Endothelial cell of umbilical vein (primary cell): ENCODE measurements around the gene GNE. TPM values are rescaled to one million over a fixed set of nuclear protein-coding genes. Genes with fewer than 3 reads are reported as not detected.

Source experiments
- BruUV-seq: library from RNA; stranded (reverse); fragments of 400-500 nt; replicated peaks from 2 replicates; lab custom pipeline; 2021; lab: Mats Ljungman, UMichigan
- CTCF ChIA-PET: fragments of 300-600, 350-600 bp; sonication (Branson Sonifier 250); formaldehyde crosslinking; loops from one replicate; lab custom pipeline; 2021; ENCODE audit warnings: antibody characterized with exemption, inconsistent platforms; lab: Charles Lee
- POLR2A ChIA-PET: fragments of 300-600, 350-600 bp; sonication (Branson Sonifier 250); formaldehyde crosslinking; loops from one replicate; lab custom pipeline; 2021; ENCODE audit warnings: antibody characterized with exemption, inconsistent platforms; lab: Charles Lee
- DNase-seq: peaks from one replicate; pipeline ENCODE4 v3.0.0-alpha.2; 2011; ENCODE audit warnings: low read depth, low spot score
- FAIRE-seq: peaks from 2 replicates; lab custom pipeline; 2011; peaks lifted over from hg19 to GRCh38; lab: Jason Lieb, UNC
- H2AFZ ChIP-seq: 2 replicates; pipeline ENCODE4 v1.6.0; 2012; ENCODE audit warnings: low read depth, low read length, control low read depth, inconsistent platforms
- H3K27ac ChIP-seq: 2 replicates; pipeline ENCODE4 v1.5.1; 2011; ENCODE audit warnings: low read depth, mild to moderate bottlenecking, control low read depth, low read length, moderate library complexity; ENCODE audit not compliant: insufficient read depth
- H3K27me3 ChIP-seq, 2 experiments: 2 replicates each; pipeline versions ENCODE4 v1.6.0 to v1.6.1; 2011; ENCODE audit warnings: low read length in 2 of 2, mixed read lengths in 1 of 2; ENCODE audit not compliant: control insufficient read depth in 2 of 2, insufficient read depth in 2 of 2
- H3K36me3 ChIP-seq, 2 experiments: 2 replicates in 1 of 2; 3 replicates in 1 of 2; pipeline ENCODE4 v1.5.1; 2011; ENCODE audit warnings: low read length in 2 of 2, mild to moderate bottlenecking in 1 of 2, moderate library complexity in 1 of 2; ENCODE audit not compliant: control insufficient read depth in 2 of 2, insufficient read depth in 2 of 2; ENCODE audit errors: extremely low read depth in 1 of 2
- H3K4me1 ChIP-seq: 3 replicates; pipeline ENCODE4 v1.5.1; 2011; ENCODE audit warnings: mild to moderate bottlenecking, low read length; ENCODE audit not compliant: control insufficient read depth, insufficient read depth; ENCODE audit errors: extremely low read depth
- H3K4me2 ChIP-seq: 2 replicates; pipeline ENCODE4 v1.6.1; 2011; ENCODE audit warnings: low read length, control low read depth, mixed read lengths; ENCODE audit not compliant: insufficient read depth
- H3K4me3 ChIP-seq, 3 experiments: fragments of 200-600 bp in 1 of 3; sonication (generic), shearing (Covaris generic) in 1 of 3; replicated peaks in 1 of 3; 2 replicates each; pipeline ENCODE4 v1.5.1; 2011 to 2016; ENCODE audit warnings: control low read depth in 3 of 3, low read length in 3 of 3, mild to moderate bottlenecking in 2 of 3, inconsistent platforms in 1 of 3, low read depth in 1 of 3, moderate library complexity in 1 of 3; ENCODE audit not compliant: insufficient read depth in 1 of 3
- H3K79me2 ChIP-seq: 2 replicates; pipeline ENCODE4 v1.6.0; 2012; ENCODE audit warnings: low read length, inconsistent platforms; ENCODE audit not compliant: control insufficient read depth, insufficient read depth
- H3K9ac ChIP-seq: replicated peaks from 2 replicates; pipeline ENCODE3; 2011; ENCODE audit warnings: low read length, control low read depth; ENCODE audit not compliant: insufficient read depth; ENCODE audit errors: extremely low read depth
- H3K9me1 ChIP-seq: replicated peaks from 3 replicates; pipeline ENCODE4 v1.6.0; 2011; ENCODE audit warnings: mild to moderate bottlenecking, low read length; ENCODE audit not compliant: control insufficient read depth, insufficient read depth; ENCODE audit errors: extremely low read depth
- H3K9me3 ChIP-seq: replicated peaks from 2 replicates; pipeline ENCODE4 v1.5.1; 2012; ENCODE audit warnings: low read length, inconsistent platforms; ENCODE audit not compliant: control insufficient read depth, insufficient read depth
- H4K20me1 ChIP-seq: replicated peaks from 2 replicates; pipeline ENCODE3; 2011; ENCODE audit warnings: mild to moderate bottlenecking, low read length; ENCODE audit not compliant: control insufficient read depth, insufficient read depth; ENCODE audit errors: extremely low read depth
- CTCF ChIP-seq, 2 donors: IDR thresholded peaks; 1 replicate in 1 of 2; 2 replicates in 1 of 2; pipeline ENCODE4 v1.5.1; 2011; ENCODE audit warnings: low read length in 2 of 2, mild to moderate bottlenecking in 2 of 2, moderate library complexity in 2 of 2, control low read depth in 1 of 2, inconsistent platforms in 1 of 2, low read depth in 1 of 2; ENCODE audit not compliant: insufficient read depth in 1 of 2; ENCODE audit errors: extremely low read depth in 1 of 2
- EZH2 ChIP-seq: IDR thresholded peaks from 2 replicates; pipeline ENCODE4 v1.6.1; 2012; ENCODE audit warnings: borderline replicate concordance, low read depth, mild to moderate bottlenecking, moderate library complexity, low read length, inconsistent platforms; ENCODE audit not compliant: severe bottlenecking
- FOS ChIP-seq: IDR thresholded peaks from 2 replicates; pipeline ENCODE4 v1.6.1; 2011; ENCODE audit warnings: mild to moderate bottlenecking, low read length, moderate library complexity, borderline replicate concordance; ENCODE audit not compliant: insufficient read depth
- GATA2 ChIP-seq: IDR thresholded peaks from 2 replicates; pipeline ENCODE4 v1.7.0; 2011; ENCODE audit warnings: low read depth, mild to moderate bottlenecking, moderate library complexity, mixed read lengths, low read length; ENCODE audit not compliant: insufficient read length, insufficient read depth
- JUN ChIP-seq: IDR thresholded peaks from 2 replicates; pipeline ENCODE4 v1.6.1; 2011; ENCODE audit warnings: borderline replicate concordance, low read depth; ENCODE audit not compliant: insufficient read length, insufficient read depth
- MAX ChIP-seq: IDR thresholded peaks from 2 replicates; pipeline ENCODE4 v1.6.1; 2011; ENCODE audit not compliant: insufficient read depth, insufficient read length
- MYC ChIP-seq: IDR thresholded peaks from one replicate; pipeline ENCODE4 v1.6.1; 2011; ENCODE audit warnings: mild to moderate bottlenecking, low read depth, low read length
- POLR2A ChIP-seq: IDR thresholded peaks from 2 replicates; pipeline ENCODE4 v1.6.1; 2012; ENCODE audit warnings: low read depth, mild to moderate bottlenecking, control low read depth, low read length
- POLR2AphosphoS5 ChIP-seq: IDR thresholded peaks from 2 replicates; pipeline ENCODE4 v1.6.1; 2012; ENCODE audit warnings: low read depth, mild to moderate bottlenecking, control low read depth, low read length, moderate library complexity; ENCODE audit not compliant: insufficient read depth
- dilution Hi-C: fragments of 300-500 bp; cut with MboI; formaldehyde crosslinking; loops from one replicate; pipeline ENCODE4 v1.15.0; 2019; ENCODE audit warnings: low sequenced_read_pairs; ENCODE audit not compliant: extremely low pct_ligation_motif_present
- intact Hi-C: fragments of 100-400 bp; cut with micrococcal nuclease; formaldehyde crosslinking; loops from one replicate; pipeline ENCODE4 v1.10.0; 2022
- polyA plus RNA-seq, 4 experiments: library from polyadenylated mRNA; depleted of rRNA in 3 of 4; stranded (reverse) in 3 of 4; unstranded in 1 of 4; fragments of >200 nt; gene quantifications; 2 replicates each; pipeline versions ENCODE4 v1.2.1 to v1.2.3, GENCODE V29; 2011 to 2012; ENCODE audit warnings: missing spikeins in 1 of 4
- total RNA-seq: library from RNA; stranded (reverse); gene quantifications from 2 replicates; pipeline ENCODE4 v1.2.3, GENCODE V29; 2021

GNE gene
- total and polyA plus RNA-seq, 2 donors (not counting 3 experiments of a cell fraction or from before 2014, with no cell fraction given) = 8.5 to 11.4 TPM

GRCh38 chr9:36213387-36213786 is 44.9 kb downstream of the GNE start:
- Histone ChIP-seq H3K9me1 (no peaks in the 10 kb centered on the region), H3K4me2 (no peak overlapping the region), H3K27me3 (no peaks in the 10 kb centered on the region), H2AFZ (no peak overlapping the region), H3K27ac (no peak overlapping the region), H3K4me1 (peaks cover 10% of the 10 kb centered on the region), H3K79me2 (peaks cover 48% of the 10 kb centered on the region), H4K20me1 (no peaks in the 10 kb centered on the region), H3K9me3 (no peaks in the 10 kb centered on the region), H3K36me3 (peaks cover 41 to 50% of the 10 kb centered on the region in 2 experiments), H3K9ac (no peak overlapping the region), H3K4me3 (no peak overlapping the region)
- FAIRE-seq (peak; percentile 71), DNase-seq (no peak)
- ChIA-PET CTCF (interaction anchor here (1.2 to 1.4 kb wide), 2 partner anchors 9 to 115 kb away, joined by 3 to 4 read pairs; no protein-coding TSS in a partner anchor), POLR2A (no interaction called here)
- no peak for TF ChIP-seq MAX
- no peak for TF ChIP-seq EZH2
- TF ChIP-seq POLR2AphosphoS5 = no peak
- TF ChIP-seq FOS = no peak
- no peak for TF ChIP-seq JUN
- no peak for TF ChIP-seq GATA2
- no TSS peak for BruUV-seq
- intact Hi-C loops (no loop called here), dilution Hi-C loops (no loop called here)

- dilution Hi-C loops = no loop called here
- ChIA-PET POLR2A (no interaction called here), CTCF (no interaction called here)
- TSS peak; percentile 56 for BruUV-seq
- Histone ChIP-seq H3K4me3 (no peak overlapping the region), H3K36me3 (peaks cover 38 to 52% of the 10 kb centered on the region in 2 experiments), H3K9ac (no peak overlapping the region), H3K4me2 (no peak overlapping the region), H4K20me1 (no peaks in the 10 kb centered on the region), H3K4me1 (peaks cover 29% of the 10 kb centered on the region), H3K27ac (no peak overlapping the region), H3K79me2 (peaks cover 56% of the 10 kb centered on the region), H3K9me1 (no peaks in the 10 kb centered on the region), H3K9me3 (no peaks in the 10 kb centered on the region), H2AFZ (no peak overlapping the region), H3K27me3 (no peaks in the 10 kb centered on the region)
- DNase-seq (no peak), FAIRE-seq (no peak)
- TF ChIP-seq GATA2 (no peak), POLR2AphosphoS5 (no peak), EZH2 (no peak), CTCF (IDR thresholded peaks at IDR 0.05; ENCODE audit: extremely low read depth in 1 of 2, insufficient read depth in 1 of 2, low read depth in 1 of 2, low read length in 2 of 2) (no peak), FOS (no peak), MYC (no peak), MAX (no peak), JUN (no peak), POLR2A (no peak)
- intact Hi-C loops = no loop called here
Observed at GRCh38 chr9:36211510-36211909, 46.7 kb downstream of the GNE start.
